ENCODE data around the gene ARID4B.

DNA sequence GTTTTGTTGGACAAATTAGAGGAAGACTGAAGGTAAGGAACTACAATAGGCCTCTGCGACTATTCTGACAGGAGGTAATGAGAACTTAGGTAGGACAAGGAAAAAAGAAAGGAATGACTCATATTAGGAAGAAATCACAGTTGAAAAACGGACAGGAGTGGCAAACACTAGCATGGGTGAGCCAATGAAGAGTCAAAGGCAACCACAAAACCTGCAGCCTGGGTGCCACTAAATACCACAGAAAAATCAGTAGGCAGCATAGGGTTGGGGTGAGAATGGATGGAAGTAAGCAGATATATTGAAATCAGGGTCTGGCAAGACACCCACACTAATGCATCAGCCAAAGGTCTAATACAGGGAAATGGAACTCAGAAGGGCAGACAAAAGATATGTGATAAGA lies 176.9 kb downstream of the ARID4B start:
- TF ChIP-seq, protein P1, sequence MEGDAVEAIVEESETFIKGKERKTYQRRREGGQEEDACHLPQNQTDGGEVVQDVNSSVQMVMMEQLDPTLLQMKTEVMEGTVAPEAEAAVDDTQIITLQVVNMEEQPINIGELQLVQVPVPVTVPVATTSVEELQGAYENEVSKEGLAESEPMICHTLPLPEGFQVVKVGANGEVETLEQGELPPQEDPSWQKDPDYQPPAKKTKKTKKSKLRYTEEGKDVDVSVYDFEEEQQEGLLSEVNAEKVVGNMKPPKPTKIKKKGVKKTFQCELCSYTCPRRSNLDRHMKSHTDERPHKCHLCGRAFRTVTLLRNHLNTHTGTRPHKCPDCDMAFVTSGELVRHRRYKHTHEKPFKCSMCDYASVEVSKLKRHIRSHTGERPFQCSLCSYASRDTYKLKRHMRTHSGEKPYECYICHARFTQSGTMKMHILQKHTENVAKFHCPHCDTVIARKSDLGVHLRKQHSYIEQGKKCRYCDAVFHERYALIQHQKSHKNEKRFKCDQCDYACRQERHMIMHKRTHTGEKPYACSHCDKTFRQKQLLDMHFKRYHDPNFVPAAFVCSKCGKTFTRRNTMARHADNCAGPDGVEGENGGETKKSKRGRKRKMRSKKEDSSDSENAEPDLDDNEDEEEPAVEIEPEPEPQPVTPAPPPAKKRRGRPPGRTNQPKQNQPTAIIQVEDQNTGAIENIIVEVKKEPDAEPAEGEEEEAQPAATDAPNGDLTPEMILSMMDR (conservative IDR thresholded peaks at IDR 0.05 in 1 of 2, IDR thresholded peaks at IDR 0.05 in 1 of 2; ENCODE audit: low read depth in 1 of 2, low read length in 2 of 2) = no peak
- TF ChIP-seq EZH2 (IDR thresholded peaks at IDR 0.05; ENCODE audit: low read length, missing control alignments) = no peak
